B cell (primary cell): ENCODE results near the gene BEND4. TPM values are rescaled to one million over a fixed set of nuclear protein-coding genes. Genes with fewer than 3 reads are reported as not detected.

Source experiments
- ATAC-seq: fragments of 200-7000 bp; cut with Tn5 transposase; one replicate; pipeline ENCODE4 v1.10.0; 2021; ENCODE audit warnings: low read depth, mild to moderate bottlenecking, moderate number of reproducible peaks, moderate library complexity
- CTCF ChIA-PET: fragments of 350-600 bp; sonication (Branson Sonifier 250); formaldehyde crosslinking; loops from one replicate; lab custom pipeline; 2021; ENCODE audit warnings: antibody characterized with exemption, inconsistent platforms; lab: Charles Lee
- POLR2A ChIA-PET: fragments of 350-600 bp; sonication (Branson Sonifier 250); formaldehyde crosslinking; loops from one replicate; lab custom pipeline; 2021; ENCODE audit warnings: antibody characterized with exemption; lab: Charles Lee
- DNase-seq: peaks from one replicate; pipeline ENCODE4 v3.0.0; 2013
- H2AFZ ChIP-seq: 2 replicates; pipeline ENCODE4 v1.6.1; 2012; ENCODE audit warnings: mild to moderate bottlenecking, low read depth, low read length; ENCODE audit not compliant: insufficient read depth, poor library complexity, severe bottlenecking
- H3K27ac ChIP-seq, 2 donors: 1 replicate in 1 of 2; 2 replicates in 1 of 2; pipeline ENCODE4 v1.5.1; 2012 to 2013; ENCODE audit warnings: low read length in 2 of 2, mild to moderate bottlenecking in 2 of 2, moderate library complexity in 1 of 2
- H3K27me3 ChIP-seq, 4 experiments: fragments of 200-600 bp in 1 of 4; sonication (generic) in 1 of 4; replicated peaks in 1 of 4; 1 replicate in 2 of 4; 2 replicates in 2 of 4; pipeline versions ENCODE4 v1.6.1 to v1.7.0; 2013 to 2016; ENCODE audit warnings: low read length in 3 of 4, mild to moderate bottlenecking in 2 of 4, mixed read lengths in 1 of 4, moderate library complexity in 1 of 4; ENCODE audit not compliant: insufficient read depth in 4 of 4, control insufficient read depth in 3 of 4; ENCODE audit errors: control extremely low read depth in 1 of 4
- H3K36me3 ChIP-seq, 2 experiments: replicated peaks in 1 of 2; 1 replicate in 1 of 2; 2 replicates in 1 of 2; pipeline versions ENCODE4 v1.6.1 to v1.7.1; 2013; ENCODE audit warnings: low read length in 1 of 2; ENCODE audit not compliant: insufficient read depth in 2 of 2, control insufficient read depth in 1 of 2; ENCODE audit errors: control extremely low read depth in 1 of 2, extremely low read depth in 1 of 2
- H3K4me1 ChIP-seq, 2 donors: fragments of 200-600 bp in 1 of 2; sonication (generic) in 1 of 2; 1 replicate in 1 of 2; 2 replicates in 1 of 2; pipeline versions ENCODE4 v1.5.1 to v1.6.1; 2013 to 2017; ENCODE audit warnings: low read length in 2 of 2; ENCODE audit not compliant: control insufficient read depth in 2 of 2, insufficient read depth in 2 of 2
- H3K4me2 ChIP-seq: replicated peaks from 2 replicates; pipeline ENCODE3; 2012; ENCODE audit warnings: mild to moderate bottlenecking, low read depth, low read length; ENCODE audit not compliant: poor library complexity, severe bottlenecking
- H3K4me3 ChIP-seq, 5 experiments: fragments of 200-600 bp in 1 of 5; sonication (generic) in 1 of 5; 1 replicate in 3 of 5; 2 replicates in 2 of 5; pipeline versions ENCODE4 v1.5.1 to v1.7.0; 2011 to 2016; ENCODE audit warnings: low read length in 4 of 5, mild to moderate bottlenecking in 4 of 5, low read depth in 2 of 5, control low read depth in 1 of 5, moderate library complexity in 1 of 5; ENCODE audit not compliant: insufficient read depth in 1 of 5; ENCODE audit errors: control extremely low read depth in 1 of 5, extremely low read depth in 1 of 5
- H3K79me2 ChIP-seq: fragments of 200-600 bp; sonication (generic); one replicate; pipeline ENCODE4 v1.6.0; 2016; ENCODE audit warnings: low read length; ENCODE audit not compliant: control insufficient read depth, insufficient read depth
- H3K9ac ChIP-seq: fragments of 200-600 bp; sonication (generic); 2 replicates; pipeline ENCODE4 v1.6.1; 2017; ENCODE audit warnings: mild to moderate bottlenecking, low read length, moderate library complexity
- H3K9me3 ChIP-seq, 3 donors: one replicate each; pipeline versions ENCODE4 v1.6.1 to v1.7.1; 2013; ENCODE audit warnings: low read length in 2 of 3; ENCODE audit not compliant: control insufficient read depth in 2 of 3, insufficient read depth in 1 of 3; ENCODE audit errors: control extremely low read depth in 1 of 3
- H4K20me1 ChIP-seq: 2 replicates; pipeline ENCODE4 v1.6.0; 2012; ENCODE audit warnings: mild to moderate bottlenecking, low read length; ENCODE audit not compliant: insufficient read depth, control insufficient read depth, poor library complexity, severe bottlenecking
- H3K27ac Mint-ChIP-seq: one replicate; pipeline ENCODE4 v1.8.0; 2021; ENCODE audit warnings: mixed read lengths
- H3K27me3 Mint-ChIP-seq: one replicate; pipeline ENCODE4 v1.8.0; 2021; ENCODE audit warnings: mixed read lengths
- H3K4me1 Mint-ChIP-seq: one replicate; pipeline ENCODE4 v1.8.0; 2021; ENCODE audit warnings: mixed read lengths
- H3K4me3 Mint-ChIP-seq: one replicate; pipeline ENCODE4 v1.8.0; 2021; ENCODE audit warnings: mixed read lengths
- H3K9me3 Mint-ChIP-seq: one replicate; pipeline ENCODE4 v1.8.0; 2022; ENCODE audit warnings: mixed read lengths; ENCODE audit not compliant: insufficient read depth
- EZH2 ChIP-seq: IDR thresholded peaks from 2 replicates; pipeline ENCODE4 v1.6.1; 2012; ENCODE audit warnings: borderline replicate concordance, low read depth, mild to moderate bottlenecking, moderate library complexity, low read length; ENCODE audit not compliant: insufficient read depth, poor library complexity, severe bottlenecking
- WGBS: methylation state at CpG from one replicate; pipeline ENCODE4 v1.1.5; 2013; ENCODE audit warnings: missing lambda C conversion rate; ENCODE audit not compliant: insufficient coverage; 5-methylcytosine and 5-hydroxymethylcytosine counted together
- intact Hi-C: fragments of 100-400 bp; cut with micrococcal nuclease; formaldehyde crosslinking; loops from one replicate; pipeline ENCODE4 v1.10.0; 2022
- polyA plus RNA-seq: library from polyadenylated mRNA; depleted of rRNA; stranded (reverse); fragments of >200 nt; gene quantifications from 2 replicates; pipeline ENCODE4 v1.2.3, GENCODE V29; 2012
- total RNA-seq, 2 donors: library from RNA; stranded (reverse); fragments of 120-200 nt in 1 of 2; gene quantifications; 1 replicate in 1 of 2; 2 replicates in 1 of 2; pipeline versions ENCODE4 v1.2.3 to v1.2.4, GENCODE V29; 2013 to 2022
- TF ChIP-seq, protein P1 (sequence below): fragments of 200-600 bp; IDR thresholded peaks from one replicate; pipeline ENCODE4 v1.8.0; 2022; ENCODE audit warnings: antibody characterized with exemption, mild to moderate bottlenecking

Gene BEND4
- total and polyA plus RNA-seq, 2 donors (not counting 1 experiment from before 2014, with no cell fraction given), result 4.3 to 18.6 TPM

GRCh38 chr4:42070463-42070862, 82.0 kb downstream of the BEND4 start:
- H3K27me3 Mint-ChIP-seq, result no peaks in the 10 kb centered on the region
- Histone ChIP-seq H3K36me3 (peaks cover 5 to 7% of the 10 kb centered on the region in 2 experiments), H3K27ac (no peak overlapping the region), H4K20me1 (no peaks in the 10 kb centered on the region), H2AFZ (no peak overlapping the region), H3K79me2 (no peaks in the 10 kb centered on the region), H3K9ac (no peak overlapping the region), H3K4me3 (no peak overlapping the region), H3K4me1 (no peaks in the 10 kb centered on the region), H3K9me3 (no peaks in the 10 kb centered on the region), H3K27me3 (no peaks in the 10 kb centered on the region), H3K4me2 (no peak overlapping the region)
- no CpG with 5 or more reads among the region's 4 CpGs for WGBS
- ATAC-seq (no peak), DNase-seq (no peak)
- TF ChIP-seq EZH2, result no peak
- TF ChIP-seq, protein P1, sequence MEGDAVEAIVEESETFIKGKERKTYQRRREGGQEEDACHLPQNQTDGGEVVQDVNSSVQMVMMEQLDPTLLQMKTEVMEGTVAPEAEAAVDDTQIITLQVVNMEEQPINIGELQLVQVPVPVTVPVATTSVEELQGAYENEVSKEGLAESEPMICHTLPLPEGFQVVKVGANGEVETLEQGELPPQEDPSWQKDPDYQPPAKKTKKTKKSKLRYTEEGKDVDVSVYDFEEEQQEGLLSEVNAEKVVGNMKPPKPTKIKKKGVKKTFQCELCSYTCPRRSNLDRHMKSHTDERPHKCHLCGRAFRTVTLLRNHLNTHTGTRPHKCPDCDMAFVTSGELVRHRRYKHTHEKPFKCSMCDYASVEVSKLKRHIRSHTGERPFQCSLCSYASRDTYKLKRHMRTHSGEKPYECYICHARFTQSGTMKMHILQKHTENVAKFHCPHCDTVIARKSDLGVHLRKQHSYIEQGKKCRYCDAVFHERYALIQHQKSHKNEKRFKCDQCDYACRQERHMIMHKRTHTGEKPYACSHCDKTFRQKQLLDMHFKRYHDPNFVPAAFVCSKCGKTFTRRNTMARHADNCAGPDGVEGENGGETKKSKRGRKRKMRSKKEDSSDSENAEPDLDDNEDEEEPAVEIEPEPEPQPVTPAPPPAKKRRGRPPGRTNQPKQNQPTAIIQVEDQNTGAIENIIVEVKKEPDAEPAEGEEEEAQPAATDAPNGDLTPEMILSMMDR, result no peak
- no peak overlapping the region for H3K4me3 Mint-ChIP-seq
- no peak overlapping the region for H3K27ac Mint-ChIP-seq
- no peaks in the 10 kb centered on the region for H3K9me3 Mint-ChIP-seq
- POLR2A ChIA-PET, result no interaction called here
- intact Hi-C loops, result no loop called here
- CTCF ChIA-PET, result no interaction called here
- no peaks in the 10 kb centered on the region for H3K4me1 Mint-ChIP-seq

DNA sequence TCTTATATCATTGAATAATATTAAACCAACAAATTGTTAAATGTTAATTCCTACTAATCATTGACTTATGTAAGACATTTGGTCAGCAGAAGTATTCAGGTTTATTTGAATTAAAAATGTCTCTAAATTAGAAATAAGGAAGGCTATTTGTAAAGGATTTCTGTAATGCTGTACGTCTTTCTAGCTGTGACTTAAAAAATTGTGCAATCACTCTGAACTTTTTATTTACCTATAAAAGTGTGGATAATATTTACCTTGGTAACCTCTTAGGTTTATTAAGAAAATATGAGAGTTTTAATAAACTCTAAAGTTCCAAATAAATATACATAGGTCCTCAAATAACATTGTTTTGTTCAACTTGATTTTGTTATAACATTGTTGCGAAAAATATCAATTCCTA, 85.2 kb downstream of the BEND4 start:
- peaks cover 14 to 17% of the 10 kb centered on the region in 2 experiments for H3K36me3 ChIP-seq

More for the DNA sequence above, 85.2 kb downstream of the BEND4 start:
- Histone ChIP-seq H3K4me1 (no peaks in the 10 kb centered on the region), H3K9ac (no peak overlapping the region), H3K27me3 (no peaks in the 10 kb centered on the region), H3K4me3 (no peak overlapping the region), H3K79me2 (no peaks in the 10 kb centered on the region), H3K27ac (no peak overlapping the region), H2AFZ (no peak overlapping the region), H3K9me3 (no peaks in the 10 kb centered on the region), H4K20me1 (no peaks in the 10 kb centered on the region), H3K4me2 (no peak overlapping the region)
- POLR2A ChIA-PET, result no interaction called here
- Mint-ChIP-seq H3K9me3 (no peaks in the 10 kb centered on the region), H3K27me3 (no peaks in the 10 kb centered on the region), H3K27ac (no peak overlapping the region), H3K4me3 (no peak overlapping the region), H3K4me1 (no peaks in the 10 kb centered on the region)
- ATAC-seq (no peak), DNase-seq (no peak)
- CTCF ChIA-PET, result no interaction called here
- no peak for TF ChIP-seq EZH2
- TF ChIP-seq, protein P1, result no peak
- no CpG with 5 or more reads among the region's 2 CpGs for WGBS
- intact Hi-C loops, result no loop called here
